HCT116 (cell line): ENCODE measurements around the gene ADAP2. TPM values are rescaled to one million over a fixed set of nuclear protein-coding genes. Genes with fewer than 3 reads are reported as not detected.

Experiments
- ATAC-seq: fragments of 200-7000 bp; cut with Tn5 transposase; 2 replicates; pipeline ENCODE4 v1.9.1; 2020; ENCODE audit warnings: mild to moderate bottlenecking, moderate library complexity
- Bru-seq: library from RNA; stranded (reverse); fragments of 400-500 nt; gene quantifications from one replicate; lab custom pipeline; 2021; lab: Mats Ljungman, UMichigan
- BruChase-seq, 2 experiments: library from RNA; stranded (reverse); fragments of 400-500 nt; gene quantifications; one replicate each; lab custom pipeline; 2021; lab: Mats Ljungman, UMichigan
- BruUV-seq: library from RNA; stranded (reverse); fragments of 400-500 nt; replicated peaks from 2 replicates; lab custom pipeline; 2021; lab: Mats Ljungman, UMichigan
- CTCF ChIA-PET: fragments of 300-600 bp; sonication (Branson Sonifier 250); formaldehyde crosslinking; loops from one replicate; lab custom pipeline; 2021; ENCODE audit warnings: antibody characterized with exemption; lab: Charles Lee
- POLR2A ChIA-PET: fragments of 300-600, 350-600 bp; sonication (Branson Sonifier 250); formaldehyde crosslinking; loops from one replicate; lab custom pipeline; 2021; ENCODE audit warnings: antibody characterized with exemption; lab: Charles Lee
- RAD21 ChIA-PET, 2 experiments: fragments of 300-600 bp; sonication (Branson Sonifier 250); formaldehyde crosslinking; loops; one replicate each; lab custom pipeline; 2023; ENCODE audit warnings: low total read pairs in 2 of 2; ENCODE audit not compliant: uncharacterized antibody in 2 of 2, unreplicated experiment in 2 of 2, low non-redundant PET in 1 of 2; lab: Charles Lee
- DNase-seq: peaks from one replicate; pipeline ENCODE4 v3.0.0-alpha.2; 2010; ENCODE audit warnings: low read depth, low spot score
- H2AFZ ChIP-seq: fragments of 200-600 bp; shearing (Covaris generic), sonication (generic); 2 replicates; pipeline ENCODE4 v1.6.1; 2017; ENCODE audit warnings: low read depth, mixed run types, mixed read lengths, antibody characterized with exemption, low read length; ENCODE audit not compliant: poor library complexity, severe bottlenecking
- H3K27ac ChIP-seq: 2 replicates; pipeline ENCODE4 v1.5.1; 2012; ENCODE audit warnings: low read depth, low read length
- H3K27me3 ChIP-seq: fragments of 200-600 bp; sonication (generic); 2 replicates; pipeline ENCODE4 v1.6.1; 2016; ENCODE audit warnings: mixed run types, low read length, mixed read lengths; ENCODE audit not compliant: insufficient read depth
- H3K36me3 ChIP-seq, 2 experiments: fragments of 200-500 bp in 1 of 2; fragments of 200-600 bp in 1 of 2; sonication (Bioruptor generic) in 1 of 2; sonication (generic) in 1 of 2; 2 replicates each; pipeline versions ENCODE4 v1.5.1 to v1.6.1; 2014 to 2016; ENCODE audit warnings: low read length in 2 of 2, inconsistent platforms in 1 of 2, mixed read lengths in 1 of 2, mixed run types in 1 of 2; ENCODE audit not compliant: insufficient read depth in 2 of 2, control insufficient read depth in 1 of 2
- H3K4me1 ChIP-seq, 2 experiments: fragments of 200-600 bp in 1 of 2; sonication (generic) in 1 of 2; 2 replicates each; pipeline versions ENCODE4 v1.5.1 to v1.6.1; 2012 to 2017; ENCODE audit warnings: low read length in 2 of 2, inconsistent platforms in 1 of 2, mild to moderate bottlenecking in 1 of 2, mixed read lengths in 1 of 2, mixed run types in 1 of 2, moderate library complexity in 1 of 2; ENCODE audit not compliant: insufficient read depth in 2 of 2, control insufficient read depth in 1 of 2
- H3K4me2 ChIP-seq: fragments of 200-600 bp; sonication (generic); 2 replicates; pipeline ENCODE4 v1.6.1; 2017; ENCODE audit warnings: mixed run types, low read length, mixed read lengths
- H3K4me3 ChIP-seq, 2 experiments: fragments of 200-600 bp in 1 of 2; sonication (generic) in 1 of 2; replicated peaks in 1 of 2; 2 replicates each; pipeline ENCODE4 v1.5.1; 2011 to 2016; ENCODE audit warnings: low read length in 2 of 2, control low read depth in 1 of 2, low read depth in 1 of 2, mild to moderate bottlenecking in 1 of 2, mixed read lengths in 1 of 2, mixed run types in 1 of 2
- H3K79me2 ChIP-seq: fragments of 200-600 bp; sonication (generic); 2 replicates; pipeline ENCODE4 v1.6.1; 2017; ENCODE audit warnings: mild to moderate bottlenecking, mixed run types, low read length, moderate library complexity, mixed read lengths; ENCODE audit not compliant: insufficient read depth
- H3K9ac ChIP-seq: fragments of 200-600 bp; sonication (generic); 2 replicates; pipeline ENCODE4 v1.6.1; 2016; ENCODE audit warnings: low read length, mixed read lengths
- H3K9me2 ChIP-seq: fragments of 200-600 bp; sonication (generic), shearing (Covaris generic); 2 replicates; pipeline ENCODE4 v1.6.1; 2017; ENCODE audit warnings: mixed run types, mild to moderate bottlenecking, moderate library complexity; ENCODE audit not compliant: insufficient read depth
- H3K9me3 ChIP-seq, 2 experiments: fragments of 200-500 bp in 1 of 2; fragments of 200-600 bp in 1 of 2; sonication (Bioruptor generic) in 1 of 2; sonication (generic) in 1 of 2; 2 replicates each; pipeline ENCODE4 v1.6.1; 2014 to 2017; ENCODE audit warnings: low read length in 2 of 2, mixed read lengths in 2 of 2, inconsistent platforms in 1 of 2, low read depth in 1 of 2, mild to moderate bottlenecking in 1 of 2, mixed run types in 1 of 2, moderate library complexity in 1 of 2; ENCODE audit not compliant: control insufficient read depth in 1 of 2, insufficient read depth in 1 of 2
- H4K20me1 ChIP-seq: fragments of 200-600 bp; sonication (generic), shearing (Covaris generic); 2 replicates; pipeline ENCODE4 v1.6.1; 2017; ENCODE audit warnings: mixed run types, mild to moderate bottlenecking, moderate library complexity; ENCODE audit not compliant: insufficient read depth
- CEBPB ChIP-seq: IDR thresholded peaks from 2 replicates; pipeline ENCODE4 v1.6.1; 2012; ENCODE audit warnings: low read depth
- CTCF ChIP-seq, 3 experiments: fragments of 200-600 bp in 1 of 3; sonication (generic) in 1 of 3; IDR thresholded peaks in 2 of 3; conservative IDR thresholded peaks in 1 of 3; 2 replicates each; pipeline ENCODE4 v1.5.1; 2012 to 2017; ENCODE audit warnings: low read depth in 2 of 3, low read length in 2 of 3, antibody characterized with exemption in 1 of 3, borderline replicate concordance in 1 of 3, control low read depth in 1 of 3, mild to moderate bottlenecking in 1 of 3, mixed read lengths in 1 of 3, mixed run types in 1 of 3, moderate library complexity in 1 of 3; ENCODE audit not compliant: insufficient read depth in 1 of 3
- EGR1 ChIP-seq: IDR thresholded peaks from 2 replicates; pipeline ENCODE4 v1.6.1; 2012; ENCODE audit warnings: low read depth
- EZH2phosphoT487 ChIP-seq: fragments of 200-600 bp; IDR thresholded peaks from 2 replicates; pipeline ENCODE4 v1.6.1; 2018; ENCODE audit warnings: antibody characterized with exemption, borderline replicate concordance
- FOSL1 ChIP-seq: IDR thresholded peaks from 2 replicates; pipeline ENCODE4 v1.6.1; 2012; ENCODE audit warnings: low read depth
- JUND ChIP-seq: IDR thresholded peaks from 2 replicates; pipeline ENCODE4 v1.6.1; 2012
- POLR2AphosphoS5 ChIP-seq: IDR thresholded peaks from 2 replicates; pipeline ENCODE4 v1.6.1; 2011; ENCODE audit warnings: mild to moderate bottlenecking, low read depth, low read length, moderate library complexity
- RAD21 ChIP-seq: IDR thresholded peaks from 2 replicates; pipeline ENCODE4 v1.6.1; 2012; ENCODE audit warnings: low read depth, mild to moderate bottlenecking
- SIN3A ChIP-seq: IDR thresholded peaks from 2 replicates; pipeline ENCODE4 v1.6.1; 2012; ENCODE audit warnings: low read depth
- SP1 ChIP-seq: IDR thresholded peaks from 2 replicates; pipeline ENCODE4 v1.6.1; 2012; ENCODE audit warnings: low read depth
- TCF7L2 ChIP-seq: IDR thresholded peaks from 2 replicates; pipeline ENCODE4 v1.7.0; 2011; ENCODE audit warnings: borderline replicate concordance, inconsistent platforms; ENCODE audit not compliant: insufficient read depth, insufficient read length; ENCODE audit errors: extremely low read depth
- YY1 ChIP-seq: IDR thresholded peaks from 2 replicates; pipeline ENCODE4 v1.6.1; 2011; ENCODE audit warnings: low read length, low read depth, moderate library complexity, mild to moderate bottlenecking; ENCODE audit not compliant: insufficient replicate concordance; ENCODE audit errors: extremely low read depth
- ZFX ChIP-seq: fragments of 450-650 bp; IDR thresholded peaks from 2 replicates; pipeline ENCODE4 v1.6.1; 2017
- ZNF274 ChIP-seq: fragments of 200-500 bp; sonication (Bioruptor generic); IDR thresholded peaks from 2 replicates; pipeline ENCODE4 v1.6.1; 2014; ENCODE audit warnings: mild to moderate bottlenecking, low read depth, low read length, inconsistent platforms
- intact Hi-C: fragments of 100-400 bp; cut with micrococcal nuclease; formaldehyde crosslinking; loops from 2 replicates; pipeline ENCODE4 v1.10.0; 2022
- long read RNA-seq: library from polyadenylated mRNA; unstranded; transcript quantifications from one replicate; pipeline ENCODE4 v2.0.0, GENCODE V29; 2021; ENCODE audit not compliant: unreplicated experiment
- polyA plus RNA-seq: library from polyadenylated mRNA; unstranded; fragments of >200 nt; gene quantifications from 2 replicates; pipeline ENCODE4 v1.2.1, GENCODE V29; 2012; ENCODE audit warnings: missing spikeins
- total RNA-seq: library from RNA; stranded (reverse); gene quantifications from one replicate; pipeline ENCODE4 v1.2.1, GENCODE V29; 2021; ENCODE audit not compliant: unreplicated experiment

ADAP2 gene
- total RNA-seq: 17.2 TPM
- 7.7 and 10.6 TPM in 2 replicates for polyA plus RNA-seq
- Bru-seq, nascent RNA: percentile 54 among the genes with signal in this experiment
- percentile 65 among the genes with signal in this experiment for BruChase-seq, experiment 1, labeled RNA remaining after a 6-hour chase
- BruChase-seq, experiment 2, labeled RNA remaining after a 2-hour chase: percentile 57 among the genes with signal in this experiment
- long read RNA-seq, transcript ADAP2-201 (11 exons, 2,934 nt): major isoform, 8 of 20 reads
- long read RNA-seq, partial matches to known transcripts: 1 of 20 reads
- long read RNA-seq, other reads (novel, unspliced or antisense): 9 of 20 reads

GRCh38 chr17:30921544-30922196 is at the start of gene ADAP2:
TSS of gene ADAP2 (plus strand) at chr17:30921945. CDS start at chr17:30922015, 70 bp downstream.
- ATAC-seq (peak; percentile 96), DNase-seq (peak; percentile 19)
- intact Hi-C loops: no loop called here
- Histone ChIP-seq H3K79me2 (no peaks in the 10 kb centered on the region), H4K20me1 (no peaks in the 10 kb centered on the region), H3K27me3 (no peaks in the 10 kb centered on the region), H3K9me2 (no peaks in the 10 kb centered on the region), H3K36me3 (no peaks in the 10 kb centered on the region; a peak in 1 of 4 replicates), H3K9me3 (no peaks in the 10 kb centered on the region), H3K4me3 (peak within 1 kb of the TSS; percentile 53 to 63), H3K4me1 (peaks cover 5 to 24% of the 10 kb centered on the region in 2 experiments; a peak in 3 of 4 replicates), H3K4me2 (peak within 1 kb of the TSS; percentile 88), H2AFZ (peak within 1 kb of the TSS; percentile 100), H3K9ac (peak within 1 kb of the TSS; percentile 67), H3K27ac (peak within 1 kb of the TSS; percentile 18; the same call in 1 of the 2 replicates)
- RAD21 ChIA-PET: interaction anchor here in 1 of 2 experiments (0.6 kb wide), 1 partner anchor 554 kb away, joined by 3 read pairs; no protein-coding TSS in a partner anchor
- POLR2A ChIA-PET: no interaction called here
- BruUV-seq: no TSS peak
- TF ChIP-seq ZFX (peak; percentile 65), YY1 (peak; percentile 17), SP1 (no peak), EGR1 (no peak), POLR2AphosphoS5 (peak; percentile 85)
- CTCF ChIA-PET: no interaction called here

- RAD21 ChIA-PET: no interaction called here
- DNase-seq (no peak), ATAC-seq (no peak)
- no peak for TF ChIP-seq JUND
- no peak for TF ChIP-seq CEBPB
- TF ChIP-seq TCF7L2: no peak
- TF ChIP-seq SIN3A: no peak
- TF ChIP-seq ZNF274: no peak
- no peak for TF ChIP-seq EGR1
- no peak for TF ChIP-seq RAD21
- no peak for TF ChIP-seq SP1
- TF ChIP-seq EZH2phosphoT487: no peak
- no peak for TF ChIP-seq FOSL1
- TF ChIP-seq POLR2AphosphoS5: no peak
- no peak for TF ChIP-seq CTCF (IDR thresholded peaks at IDR 0.05 in 2 of 3, conservative IDR thresholded peaks at IDR 0.05 in 1 of 3; ENCODE audit: borderline replicate concordance in 1 of 3, insufficient read depth in 1 of 3, low read depth in 2 of 3, low read length in 2 of 3)
- Histone ChIP-seq H3K4me2 (no peak overlapping the region), H3K4me3 (no peak overlapping the region), H3K4me1 (no peaks in the 10 kb centered on the region), H3K27ac (no peak overlapping the region), H3K9ac (no peak overlapping the region), H3K9me2 (no peaks in the 10 kb centered on the region), H4K20me1 (no peaks in the 10 kb centered on the region), H3K27me3 (no peaks in the 10 kb centered on the region), H3K36me3 (peaks cover 3 to 12% of the 10 kb centered on the region in 2 experiments; a peak in 3 of 4 replicates), H2AFZ (no peak overlapping the region), H3K79me2 (no peaks in the 10 kb centered on the region), H3K9me3 (no peaks in the 10 kb centered on the region)
- CTCF ChIA-PET: no interaction called here
- BruUV-seq: no TSS peak
- intact Hi-C loops: no loop called here
- POLR2A ChIA-PET: no interaction called here
Measured at GRCh38 chr17:30886187-30886586, 35.6 kb upstream of the ADAP2 start.
